Measurements from ENCODE around the gene TCFL5.

TCFL5 gene

DNA sequence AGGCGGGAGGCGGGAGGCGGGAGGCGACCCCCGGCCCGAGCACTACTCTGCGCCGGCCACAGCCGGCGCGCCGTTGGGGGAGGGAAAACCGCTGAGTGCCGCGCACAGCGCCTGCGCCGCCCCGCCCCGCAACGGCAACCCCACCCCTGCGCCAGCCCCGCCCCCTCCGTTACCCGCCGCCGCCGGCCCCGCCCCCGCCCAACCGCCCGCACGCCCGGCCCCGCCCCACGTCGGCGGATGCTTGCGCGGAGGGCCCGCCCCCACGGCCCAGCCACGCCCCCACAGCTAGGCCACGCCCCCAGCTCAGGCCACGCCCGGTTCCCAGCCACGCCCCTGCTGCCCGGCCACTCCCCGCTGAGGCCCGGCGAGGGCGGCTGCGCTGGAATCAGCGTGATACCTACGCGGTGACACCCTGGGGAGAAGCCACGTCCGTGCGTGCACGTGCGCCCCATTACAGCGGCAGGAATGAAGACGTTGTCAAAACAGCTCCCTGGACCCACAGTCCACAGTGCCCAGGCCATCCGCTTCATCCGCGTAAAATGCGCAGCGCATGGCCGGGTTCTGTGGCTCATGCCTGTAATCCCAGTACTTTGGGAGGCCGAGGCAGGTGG, at the start of gene TCFL5:
Gene TCFL5, minus strand, starts transcription at position 97 of the 611 bp plus-strand sequence. CDS start 152 bp downstream, outside the sequence.
- DNase-seq = peak; percentile 89

DNA sequence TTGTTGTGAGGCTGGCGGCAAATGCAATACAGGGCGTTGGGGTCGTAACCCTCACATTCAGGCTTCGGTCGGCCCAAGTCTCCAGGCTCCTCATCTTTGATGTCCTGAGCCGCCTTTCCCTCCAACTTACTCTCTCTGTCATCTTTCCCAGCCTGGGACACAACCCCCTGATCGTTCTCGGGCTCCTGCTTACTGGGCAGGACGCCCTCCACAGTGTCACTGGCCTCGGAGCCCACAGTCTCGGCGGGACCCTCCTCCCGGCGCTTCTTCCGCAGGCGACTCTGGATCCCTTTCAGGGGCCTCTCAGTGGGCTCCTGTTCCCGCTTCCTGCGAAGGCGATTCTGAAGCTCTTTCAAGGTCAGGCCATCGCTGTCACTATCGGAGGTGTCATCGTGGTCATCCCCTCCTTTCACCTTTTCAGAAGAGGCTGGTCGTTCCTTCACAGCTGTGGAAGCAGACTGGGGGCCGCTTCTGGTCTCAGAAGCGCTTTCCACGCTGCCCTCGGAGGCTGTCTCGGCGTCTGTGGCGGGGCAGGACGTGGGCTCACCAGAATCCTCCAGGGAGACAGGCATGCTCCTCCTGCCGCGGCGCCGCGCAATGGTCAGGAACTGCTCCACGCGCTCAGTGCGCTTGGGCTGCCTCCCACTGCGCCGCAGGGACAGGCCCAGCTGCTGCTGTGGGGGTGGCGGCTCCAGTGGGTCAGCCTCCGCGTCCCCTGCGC, 49.3 kb upstream of the TCFL5 start:
- no peak for DNase-seq

- no peak for DNase-seq
Measured at GRCh38 chr20:62910217-62910766, 48.7 kb upstream of the TCFL5 start.

DNA sequence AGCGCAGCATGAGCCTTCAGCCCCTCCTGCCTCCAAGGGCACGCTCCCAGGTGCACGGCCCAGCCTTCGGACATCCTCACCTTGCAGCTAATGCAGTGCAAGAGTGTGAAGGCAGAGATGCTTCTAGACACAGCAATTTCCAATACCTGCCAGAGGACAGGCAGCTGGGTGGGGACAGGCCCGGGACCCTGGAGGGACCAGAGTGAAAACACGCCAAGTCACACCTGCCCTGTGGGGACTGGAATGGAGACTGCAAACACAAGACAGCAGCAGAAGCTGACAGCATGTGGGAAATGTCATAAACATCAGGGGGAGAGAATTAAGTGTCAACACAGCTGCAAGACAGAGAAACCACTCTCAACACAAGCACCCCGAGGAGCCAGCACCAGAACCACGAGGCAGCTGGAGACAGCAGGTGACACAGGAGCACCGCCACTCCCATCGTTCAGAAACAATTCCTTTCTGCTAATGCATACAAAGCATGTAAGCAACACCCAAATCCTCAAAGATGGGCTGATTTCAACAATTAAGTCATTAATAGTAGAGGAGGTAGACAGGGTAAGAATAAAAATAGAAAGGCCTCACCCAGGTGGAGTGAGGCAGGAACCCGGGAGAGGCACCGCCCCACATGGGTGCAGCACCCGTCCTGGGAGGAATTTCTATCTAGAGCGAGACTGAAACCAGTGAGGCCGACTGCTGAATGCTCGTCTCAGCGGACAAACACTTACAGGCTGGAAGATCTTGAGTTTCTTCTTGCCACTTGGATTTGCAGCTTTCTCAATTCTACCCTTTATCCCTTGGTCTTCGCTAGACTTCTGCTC, 47.6 kb upstream of the TCFL5 start:
- DNase-seq = no peak

DNA sequence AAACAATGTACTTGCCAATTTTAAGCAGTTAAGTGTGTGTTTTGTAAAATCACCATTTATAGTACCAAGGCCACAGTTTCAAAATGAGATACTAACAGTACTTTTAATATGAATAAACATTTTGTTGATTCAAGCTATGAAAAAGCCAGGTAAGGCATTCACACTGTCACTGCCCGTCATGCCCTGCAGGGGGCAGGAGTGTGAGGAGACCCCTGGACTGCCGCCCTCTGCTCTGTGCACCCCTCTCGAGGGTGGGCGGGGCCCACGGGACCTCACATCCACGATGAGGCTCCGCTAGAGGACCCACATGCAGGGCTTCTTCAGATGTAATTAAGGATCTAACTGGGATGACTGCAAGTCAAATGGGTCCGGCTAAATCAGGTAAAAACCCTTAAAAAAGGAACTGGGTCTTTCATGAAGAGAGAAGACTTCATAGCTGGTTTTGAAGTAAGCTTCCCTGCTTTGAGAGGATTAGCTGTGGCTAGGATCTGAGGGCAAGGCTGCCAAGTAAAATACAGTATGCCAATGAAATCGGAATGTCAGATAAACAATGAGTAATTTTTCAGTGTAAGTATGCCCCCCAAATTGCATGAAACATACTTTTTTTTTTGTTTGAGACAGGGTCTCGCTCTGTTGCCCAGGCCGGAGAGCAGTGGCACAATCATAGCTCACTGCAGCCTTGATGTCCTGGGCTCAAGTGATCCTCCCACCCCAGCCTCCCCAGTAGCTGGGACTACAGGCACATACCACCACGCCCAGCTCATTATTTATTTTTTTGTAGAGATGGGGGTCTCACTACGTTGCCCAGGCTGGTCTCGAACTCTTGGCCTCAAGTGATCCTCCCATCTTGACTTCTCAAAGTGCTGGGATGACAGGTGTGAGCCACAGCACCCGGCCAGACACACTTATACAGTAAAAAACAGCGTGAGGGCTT, 46.0 kb upstream of the TCFL5 start:
- DNase-seq = no peak

DNA sequence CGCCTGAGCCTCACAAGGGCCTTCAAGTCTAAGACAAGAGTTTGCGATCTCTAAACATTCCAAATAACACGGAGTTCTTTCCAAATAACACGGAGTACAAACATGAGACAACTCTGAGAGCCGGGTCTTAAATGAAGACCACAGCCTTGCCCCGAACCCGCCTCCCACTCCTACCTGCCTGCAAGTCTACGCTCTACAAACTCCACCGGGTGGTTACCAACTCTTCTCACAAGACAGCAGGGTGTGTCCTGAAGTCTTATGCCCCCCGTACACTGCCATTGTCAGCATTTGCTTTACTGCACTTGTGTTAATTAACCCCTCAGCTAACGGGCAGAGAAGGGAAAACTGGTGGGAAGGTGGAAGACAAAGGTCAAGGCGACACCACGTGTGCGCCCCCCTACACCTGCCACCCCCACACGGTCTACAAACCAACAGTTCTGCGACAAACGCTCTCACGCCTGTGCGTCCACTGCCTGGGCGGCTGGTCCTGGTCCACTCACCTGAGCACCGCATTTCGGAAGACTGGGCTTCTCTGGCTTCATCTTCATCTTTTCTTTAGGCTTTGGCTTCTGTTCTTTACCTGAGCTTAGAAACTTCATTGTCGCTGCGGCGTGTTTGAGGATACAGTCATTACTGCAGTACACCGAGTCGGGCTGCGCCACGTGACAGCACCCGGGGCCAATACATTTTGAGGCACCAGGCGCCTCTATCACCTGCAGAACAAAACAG, 45.2 kb upstream of the TCFL5 start:
- no peak for DNase-seq

DNA sequence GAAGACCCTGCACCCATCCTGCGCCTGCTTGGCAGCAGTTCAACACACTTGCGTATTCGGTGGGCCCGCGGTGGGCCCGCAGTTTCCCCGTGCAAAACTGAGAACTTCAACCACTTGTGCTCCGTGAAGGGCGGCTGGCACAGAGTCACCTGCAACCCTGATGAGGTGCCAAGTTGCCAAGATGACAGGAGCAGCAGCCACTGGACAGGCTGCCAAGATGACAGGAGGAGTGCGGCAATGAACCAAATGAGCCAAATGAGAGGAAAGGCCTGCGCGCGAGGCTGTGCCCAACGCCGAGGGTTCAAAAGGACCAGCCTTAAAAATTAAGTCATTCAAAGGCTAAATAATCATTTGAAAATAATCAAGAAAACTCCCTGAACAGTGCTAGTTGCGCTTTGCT, 44.6 kb upstream of the TCFL5 start:
- no peak for DNase-seq

DNA sequence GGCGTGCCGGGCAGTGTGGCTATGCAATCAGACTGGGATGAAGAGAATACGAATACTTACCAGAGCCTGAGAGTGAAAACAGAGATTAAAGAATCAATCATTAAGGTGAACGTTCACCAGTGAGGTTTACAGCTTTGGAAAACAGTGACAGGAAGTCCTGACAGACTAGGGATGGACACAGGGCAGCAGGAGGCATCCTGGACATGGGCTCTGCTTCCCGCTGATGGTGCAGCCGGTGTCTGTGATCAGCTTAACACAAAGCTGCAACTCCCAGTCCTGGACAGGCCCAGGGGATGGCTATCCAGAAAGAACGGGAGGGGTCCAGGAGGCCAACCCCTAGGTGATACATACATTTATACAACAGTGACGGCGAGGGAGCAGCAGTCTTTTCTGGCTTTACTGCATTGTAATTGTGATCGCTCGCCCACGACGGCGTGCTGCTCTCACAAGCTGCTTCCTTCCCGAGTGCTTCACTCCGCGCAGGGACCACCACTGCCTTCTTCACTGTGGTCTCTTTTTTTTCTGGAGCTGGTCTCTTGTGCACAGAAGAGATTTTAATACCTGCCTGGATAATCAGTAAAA, 44.0 kb upstream of the TCFL5 start:
- DNase-seq = no peak

DNA sequence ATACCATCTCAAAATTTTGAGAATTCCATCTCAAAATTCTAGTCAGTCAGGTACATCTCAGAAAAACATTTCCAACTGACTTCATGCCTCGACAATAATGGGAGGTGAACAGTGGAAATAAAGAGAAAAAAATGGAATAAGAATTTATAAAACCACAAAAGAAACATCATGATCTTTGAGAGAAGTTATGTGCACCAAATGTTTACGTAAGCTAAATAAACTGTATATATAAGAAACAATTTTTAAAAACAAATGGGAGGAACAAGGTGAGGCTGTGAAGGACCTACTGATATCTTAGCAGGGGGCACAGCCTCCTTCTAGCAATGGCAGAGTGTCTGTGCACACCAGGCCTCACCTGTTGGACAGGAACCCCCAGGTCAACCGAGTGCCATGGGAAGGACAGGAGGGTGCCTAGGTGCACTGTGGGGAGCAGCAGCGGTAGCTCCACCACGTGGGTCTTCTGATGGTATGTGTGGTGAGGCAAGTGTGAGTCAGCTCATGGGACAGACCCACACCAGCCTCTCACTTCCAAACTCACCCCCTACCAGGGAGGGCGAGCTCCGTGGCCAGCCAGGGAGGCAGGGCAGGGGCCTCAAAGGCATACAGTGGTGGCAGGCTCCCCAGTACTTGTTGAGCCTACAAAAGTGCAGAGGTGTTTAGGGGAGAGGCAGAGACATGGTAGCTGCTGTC, 41.4 kb upstream of the TCFL5 start:
- no peak for DNase-seq

DNA sequence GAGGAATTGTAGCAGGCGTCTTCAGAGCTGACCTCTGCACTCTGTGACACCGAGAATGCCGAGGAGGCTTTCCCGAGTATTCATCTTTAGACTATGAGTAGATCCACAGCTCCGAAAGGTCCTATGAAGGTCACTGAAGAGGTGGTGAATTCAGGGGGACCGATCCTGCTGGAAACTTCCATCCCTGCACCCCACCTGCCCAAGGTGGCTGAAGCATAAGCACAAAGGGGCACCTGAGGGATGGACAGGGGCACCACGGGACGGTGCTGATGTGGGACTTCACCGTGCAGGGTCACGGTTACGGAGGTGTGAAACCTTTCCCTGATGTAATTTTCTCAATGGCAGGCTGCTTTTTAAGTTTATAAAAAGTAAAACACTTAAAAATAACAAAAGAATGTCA, 40.3 kb upstream of the TCFL5 start:
- no peak for DNase-seq

DNA sequence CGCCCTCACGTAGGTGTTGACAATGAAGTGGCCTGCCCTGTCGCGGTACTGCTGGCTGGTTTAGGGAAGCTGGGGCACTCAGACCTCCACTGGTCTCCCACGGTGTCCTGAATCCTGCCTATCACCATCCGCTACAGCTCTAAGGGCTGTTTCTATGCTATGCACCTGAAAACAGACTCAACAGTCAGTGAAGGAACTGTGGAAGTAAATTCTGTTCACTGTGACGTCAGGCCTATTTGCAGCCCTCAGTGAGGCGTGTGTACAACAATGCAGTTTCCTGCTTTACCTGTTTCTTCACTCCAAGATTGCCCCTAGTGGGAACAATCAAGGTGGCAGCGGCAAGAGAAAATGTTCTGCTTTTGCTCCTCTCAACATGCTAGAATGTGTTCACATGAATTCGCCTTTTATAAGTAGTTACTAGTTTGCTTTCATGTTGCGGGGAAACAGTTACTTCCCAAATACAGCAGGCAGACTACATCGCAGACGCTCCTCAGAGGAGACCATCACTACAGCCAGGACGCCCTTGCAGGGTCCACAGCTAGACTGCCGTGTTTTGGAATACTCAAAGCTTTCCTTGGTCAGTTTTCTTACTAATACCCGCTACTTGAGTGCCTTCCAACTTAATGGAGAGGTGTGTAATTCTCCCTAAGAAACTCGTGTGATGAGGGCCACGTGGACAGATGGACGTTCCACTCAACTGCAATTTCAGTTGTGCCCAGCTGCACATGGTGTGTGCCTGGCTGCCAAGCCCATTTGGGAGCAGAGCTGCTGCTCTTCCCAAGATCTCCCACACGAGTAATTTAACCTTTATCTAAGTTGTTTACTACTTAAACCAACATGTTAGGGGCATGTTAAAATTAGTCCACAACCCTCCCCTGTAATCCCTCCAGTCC, 39.3 kb upstream of the TCFL5 start:
- peak; percentile 34 for DNase-seq

DNA sequence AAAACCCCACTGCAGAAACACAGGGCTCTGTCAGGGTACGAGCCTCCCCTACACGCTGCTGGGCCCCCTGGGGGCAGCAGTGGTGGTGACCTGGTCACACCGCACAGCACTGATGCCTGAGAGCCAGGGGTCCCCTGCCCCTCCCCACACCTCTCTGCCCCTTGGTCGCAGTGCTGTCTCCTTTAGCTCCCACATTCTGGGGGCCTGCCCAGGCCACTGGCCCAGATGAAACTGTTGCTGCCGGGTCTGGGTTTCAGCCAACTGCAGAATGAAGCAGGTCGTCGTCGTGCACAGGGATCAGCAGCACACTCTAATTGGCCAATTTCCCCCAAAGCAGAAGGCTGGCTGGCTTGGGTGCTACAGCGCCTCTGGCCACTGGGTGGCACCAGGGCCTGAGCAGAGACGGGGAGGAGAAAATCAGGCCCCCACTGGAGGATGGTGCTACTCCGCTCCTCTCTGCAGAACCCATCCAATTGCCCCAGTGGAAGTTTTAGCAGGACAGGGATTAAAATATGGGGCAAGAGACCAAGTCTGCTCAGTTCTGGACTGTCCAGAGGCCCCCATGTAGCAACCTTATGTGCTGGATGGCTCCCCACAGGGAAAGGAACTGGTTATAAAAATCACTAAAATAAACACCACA, 38.5 kb upstream of the TCFL5 start:
- DNase-seq = peak; percentile 67

- no peak for DNase-seq
Measured at GRCh38 chr20:62899633-62900051, 38.0 kb upstream of the TCFL5 start.

- no peak for DNase-seq
Measured at GRCh38 chr20:62898970-62899632, 37.5 kb upstream of the TCFL5 start.

GRCh38 chr20:62898093-62898964, 36.7 kb upstream of the TCFL5 start:
- DNase-seq = no peak

DNA sequence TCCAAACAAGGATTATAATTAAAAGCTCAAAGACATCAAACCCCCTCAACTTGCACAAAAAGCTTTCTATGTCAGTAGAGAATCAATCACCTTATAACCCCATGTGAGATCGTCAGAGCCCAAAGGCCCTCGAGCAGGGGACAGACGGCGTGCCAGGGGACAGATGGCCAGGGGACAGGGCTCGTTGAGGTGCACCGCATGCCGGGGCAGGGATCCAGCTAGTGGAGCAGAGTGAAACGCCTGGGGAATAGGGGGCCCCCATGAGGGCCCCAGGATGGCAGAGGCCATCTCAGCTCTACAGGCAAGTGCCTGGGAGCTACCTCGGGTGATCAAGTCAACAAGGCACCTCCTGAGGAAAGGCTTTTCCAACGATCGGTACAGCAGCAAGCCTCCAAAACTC, 36.0 kb upstream of the TCFL5 start:
- no peak for DNase-seq

DNA sequence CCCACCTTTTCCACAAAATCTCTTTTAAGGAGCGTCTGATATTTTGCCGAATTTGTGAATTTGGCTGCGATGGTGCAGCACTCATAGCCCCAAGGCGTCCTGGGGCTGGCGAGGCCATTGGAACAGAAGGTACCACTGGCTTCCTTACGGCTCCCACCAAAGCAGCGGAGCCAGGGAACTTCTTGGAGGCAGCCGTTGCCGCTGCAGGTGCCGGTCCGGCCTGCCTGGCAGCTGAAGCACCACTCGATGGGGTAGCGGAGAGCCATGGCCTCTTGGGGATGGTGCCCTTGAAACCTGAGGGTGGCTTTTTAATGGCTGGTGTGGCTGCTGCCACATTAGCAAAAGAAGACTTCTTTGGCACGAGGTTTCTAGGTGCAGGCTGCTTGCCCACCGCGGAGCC, 34.9 kb upstream of the TCFL5 start:
- no peak for DNase-seq
